ENCODE data around the gene TEP1.

DNA sequence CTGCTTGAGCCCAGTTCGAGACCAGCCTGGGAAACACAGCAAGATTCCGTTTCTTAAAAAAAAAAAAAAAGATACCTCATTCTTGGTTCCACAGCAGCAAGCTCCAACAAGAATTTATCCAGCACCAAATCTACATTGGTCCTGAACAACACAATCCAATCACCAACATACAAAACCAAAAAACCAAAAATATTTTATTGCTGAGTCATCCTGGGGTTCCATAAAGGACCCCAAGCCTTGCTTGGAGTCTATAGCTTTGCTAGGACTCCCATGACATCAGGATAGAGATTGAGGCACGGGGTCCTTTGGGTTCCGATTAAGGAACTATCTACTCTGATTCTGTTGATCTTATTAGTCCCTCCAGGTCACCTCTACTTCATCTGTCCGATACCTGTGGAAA lies 33.6 kb upstream of the TEP1 start:
- TF ChIP-seq, protein P1, sequence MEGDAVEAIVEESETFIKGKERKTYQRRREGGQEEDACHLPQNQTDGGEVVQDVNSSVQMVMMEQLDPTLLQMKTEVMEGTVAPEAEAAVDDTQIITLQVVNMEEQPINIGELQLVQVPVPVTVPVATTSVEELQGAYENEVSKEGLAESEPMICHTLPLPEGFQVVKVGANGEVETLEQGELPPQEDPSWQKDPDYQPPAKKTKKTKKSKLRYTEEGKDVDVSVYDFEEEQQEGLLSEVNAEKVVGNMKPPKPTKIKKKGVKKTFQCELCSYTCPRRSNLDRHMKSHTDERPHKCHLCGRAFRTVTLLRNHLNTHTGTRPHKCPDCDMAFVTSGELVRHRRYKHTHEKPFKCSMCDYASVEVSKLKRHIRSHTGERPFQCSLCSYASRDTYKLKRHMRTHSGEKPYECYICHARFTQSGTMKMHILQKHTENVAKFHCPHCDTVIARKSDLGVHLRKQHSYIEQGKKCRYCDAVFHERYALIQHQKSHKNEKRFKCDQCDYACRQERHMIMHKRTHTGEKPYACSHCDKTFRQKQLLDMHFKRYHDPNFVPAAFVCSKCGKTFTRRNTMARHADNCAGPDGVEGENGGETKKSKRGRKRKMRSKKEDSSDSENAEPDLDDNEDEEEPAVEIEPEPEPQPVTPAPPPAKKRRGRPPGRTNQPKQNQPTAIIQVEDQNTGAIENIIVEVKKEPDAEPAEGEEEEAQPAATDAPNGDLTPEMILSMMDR (IDR thresholded peaks at IDR 0.05) = no peak
- no peak for TF ChIP-seq POLR2A (IDR thresholded peaks at IDR 0.05)
